Activated CD4-positive, alpha-beta T cell treated with anti-CD3 and anti-CD28 coated beads, Interleukin-2, Interleukin-4, amounts not matched to agents 100 ng/mL and 50 ng/mL, durations not matched to agents 16 hours and 8 hours (primary cell): Measurements from ENCODE around the gene PRR20A.
"Not testable (repeated sequence)": the region's sequence is repeated elsewhere in the genome, so short reads cannot be mapped to it uniquely, and the experiment has no call there.

Experiments
- DNase-seq: peaks from one replicate; pipeline ENCODE4 v3.0.0-alpha.2; 2020; ENCODE audit warnings: low spot score

PRR20A gene

GRCh38 chr13:57140235-57140968 is at the start of gene PRR20A:
Gene PRR20A (plus strand): TSS chr13:57140918. CDS start chr13:57141305, 387 bp downstream.
- not testable (repeated sequence) for DNase-seq

DNA sequence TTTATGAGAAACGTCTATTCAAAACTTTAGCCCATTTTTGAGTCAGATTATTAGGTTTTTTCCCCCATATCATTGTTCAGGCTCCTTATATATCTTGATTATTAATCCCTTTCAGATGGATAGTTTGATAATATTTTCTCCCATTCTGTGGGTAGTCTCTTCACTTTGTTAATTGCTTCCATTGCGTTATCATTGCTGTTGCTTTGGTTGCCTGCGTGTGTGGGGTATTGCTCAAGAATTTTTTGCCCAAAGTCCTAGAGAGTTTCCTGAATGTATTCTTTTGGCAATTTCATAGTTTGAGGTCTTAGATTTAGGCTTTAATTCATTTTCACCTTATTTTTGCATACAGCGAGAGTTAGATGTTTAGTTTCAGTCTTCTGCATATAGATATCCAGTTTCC is 25.8 kb upstream of the PRR20A start:
- no peak for DNase-seq

DNA sequence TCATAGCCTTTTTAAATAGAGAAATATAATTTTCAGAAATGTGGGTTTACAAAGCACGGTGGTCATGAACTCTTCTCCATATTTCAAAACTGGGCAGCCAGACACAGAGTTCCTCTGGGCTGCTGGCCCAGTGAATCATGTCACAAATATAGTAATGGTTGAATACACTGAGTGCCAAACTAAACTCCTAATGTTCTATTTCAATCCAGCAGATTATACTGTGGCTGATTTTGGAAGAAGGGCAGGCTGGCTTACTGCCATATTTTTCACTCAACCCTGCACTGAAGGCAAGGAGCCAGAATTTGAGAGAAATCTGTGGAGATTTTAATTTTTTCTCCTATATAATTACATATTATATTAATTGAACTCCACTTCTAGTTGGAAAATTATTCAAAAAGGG is 17.0 kb upstream of the PRR20A start:
- no peak for DNase-seq

GRCh38 chr13:57128909-57129308 is 11.8 kb upstream of the PRR20A start:
- no peak for DNase-seq

DNA sequence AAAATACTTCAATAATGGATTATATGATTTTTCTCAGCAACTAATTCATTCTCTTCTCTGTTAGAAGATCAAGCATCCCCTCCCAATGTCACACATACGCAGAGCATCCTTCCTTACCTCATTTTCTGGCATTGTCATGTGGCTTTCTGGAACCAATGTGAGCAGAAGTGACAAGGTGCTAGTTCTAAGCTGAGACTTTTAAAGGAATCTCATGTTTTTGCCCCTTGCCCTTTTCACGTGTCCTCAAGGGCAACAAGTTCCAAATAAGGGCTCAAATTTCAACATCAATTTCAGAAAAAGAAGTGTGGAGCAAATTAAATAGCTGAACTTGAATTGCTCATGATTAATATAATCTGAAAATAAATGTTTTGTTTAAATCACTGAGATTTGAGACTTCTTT is 4.6 kb upstream of the PRR20A start:
- DNase-seq: no peak

- DNase-seq: no peak
Observed at GRCh38 chr13:57137585-57137984, 3.1 kb upstream of the PRR20A start.

- no peak for DNase-seq
Observed at GRCh38 chr13:57138988-57139387, 1.7 kb upstream of the PRR20A start.

DNA sequence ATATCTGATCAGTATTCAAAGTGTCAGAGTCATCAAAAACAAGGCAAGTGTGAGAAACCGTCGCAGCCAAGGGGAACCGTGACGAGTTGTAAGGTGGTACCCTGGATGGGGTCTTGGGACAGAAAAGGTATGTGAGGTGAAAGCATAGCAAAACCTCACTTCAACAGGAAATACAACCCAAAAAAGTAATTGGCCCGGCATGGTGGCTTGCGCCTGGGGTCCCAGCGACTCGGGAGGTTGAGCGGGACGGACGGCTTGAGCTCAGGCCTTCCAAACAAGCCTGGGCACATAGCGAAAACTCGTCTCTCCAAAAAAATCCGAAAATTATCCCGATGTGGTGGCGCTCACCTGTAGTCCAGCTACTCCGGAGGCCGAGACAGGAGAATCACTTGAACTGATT is 937 bp upstream of the PRR20A start:
- DNase-seq: not testable (repeated sequence)

GRCh38 chr13:57147188-57147587 is 6.5 kb downstream of the PRR20A start, which contains the start of gene PRR20B:
Gene PRR20B (plus strand): TSS chr13:57147488. CDS start chr13:57147875, 387 bp downstream.
- not testable (repeated sequence) for DNase-seq

DNA sequence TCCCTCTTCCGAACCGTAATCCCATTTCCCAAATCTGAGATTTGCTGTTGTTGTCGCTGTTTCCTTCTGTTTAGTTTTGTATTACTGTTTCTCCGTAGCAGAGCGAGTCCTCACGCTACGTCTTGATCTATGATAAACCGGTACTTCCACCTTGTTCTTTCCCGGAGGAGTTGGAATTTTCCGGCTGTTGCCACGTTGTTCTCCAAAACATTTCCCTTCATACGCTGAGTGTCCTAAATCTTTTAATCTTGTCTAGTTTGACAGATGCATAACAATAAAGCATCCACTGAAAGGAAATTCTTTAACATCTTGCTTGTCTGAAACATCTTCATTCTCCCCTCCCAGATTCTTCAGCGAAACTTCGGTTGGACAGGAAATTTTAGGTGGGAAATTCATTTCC is 7.4 kb downstream of the PRR20A start:
- DNase-seq: not testable (repeated sequence)

DNA sequence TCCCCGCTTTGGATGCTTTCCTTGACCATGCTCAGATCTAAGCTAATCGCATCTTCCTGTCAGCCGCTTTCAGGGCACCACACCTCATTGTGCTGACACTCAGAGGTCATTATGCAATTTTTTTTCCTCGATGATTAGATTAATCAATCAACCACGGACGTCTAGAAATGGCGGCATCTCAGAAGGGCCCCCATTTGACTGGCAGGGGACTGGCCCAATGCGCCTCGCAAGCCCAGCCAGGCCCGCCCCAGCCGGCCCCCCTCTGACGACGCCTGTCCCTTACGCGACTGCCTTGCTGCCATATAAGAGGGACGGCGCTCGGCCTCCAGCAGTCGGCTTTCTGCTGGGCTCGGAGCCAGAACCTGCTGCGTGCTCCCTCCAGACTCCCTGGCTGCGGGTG is 13.0 kb downstream of the PRR20A start, which contains the start of gene PRR20C:
PRR20C (plus strand) TSS at position 301 of the 400 bp plus-strand sequence. CDS start 387 bp downstream, outside the sequence.
- DNase-seq: not testable (repeated sequence)

- not testable (repeated sequence) for DNase-seq
Observed at GRCh38 chr13:57160332-57160731, 19.6 kb downstream of the PRR20A start, which contains the start of gene PRR20D. Gene PRR20D (plus strand): TSS chr13:57160632. CDS start chr13:57161019, 387 bp downstream.

- DNase-seq: not testable (repeated sequence)
Observed at GRCh38 chr13:57166897-57167296, 26.2 kb downstream of the PRR20A start, which contains the start of gene PRR20E. Gene PRR20E (plus strand): TSS chr13:57167197. CDS start chr13:57167584, 387 bp downstream.

GRCh38 chr13:57191667-57192066 is 50.9 kb downstream of the PRR20A start:
- no peak for DNase-seq
